ENCODE results near the gene GABRR2. TPM values are rescaled to one million over a fixed set of nuclear protein-coding genes. Genes with fewer than 3 reads are reported as not detected.

Gene GABRR2
- polyA plus RNA-seq, 1 donor from 2014 or later = 0.31 TPM

GRCh38 chr6:89287351-89288028 is 27.6 kb downstream of the GABRR2 start:
- Histone ChIP-seq H3K9me2 (ENCODE audit: insufficient read depth, low read length) (no peaks in the 10 kb centered on the region), H3F3A (ENCODE audit: insufficient read depth, low read length, poor library complexity, severe bottlenecking) (no peaks in the 10 kb centered on the region), H2AFZ (ENCODE audit: low read depth, low read length) (no peak overlapping the region), H3K9me3 (ENCODE audit: low read length) (no peaks in the 10 kb centered on the region), H4K20me1 (ENCODE audit: insufficient read depth) (no peaks in the 10 kb centered on the region), H3K36me3 (ENCODE audit: insufficient read depth, low read length) (no peaks in the 10 kb centered on the region), H3K4me2 (ENCODE audit: low read length) (no peak overlapping the region), H3K27me3 (ENCODE audit: insufficient read depth, low read depth, low read length) (no peaks in the 10 kb centered on the region), H3K9ac (ENCODE audit: low read length) (no peak overlapping the region), H3K4me3 (ENCODE audit: low read length) (no peak overlapping the region), H3K79me2 (replicated peaks; ENCODE audit: insufficient read depth, low read length) (no peaks in the 10 kb centered on the region), H3K27ac (ENCODE audit: low read length) (no peak overlapping the region)
- TF ChIP-seq CTCF (IDR thresholded peaks at IDR 0.05; ENCODE audit: poor library complexity, severe bottlenecking) (no peak), EP300 (conservative IDR thresholded peaks at IDR 0.05; ENCODE audit: poor library complexity, severe bottlenecking) (no peak), EZH2 (IDR thresholded peaks at IDR 0.05; ENCODE audit: borderline replicate concordance, insufficient read depth, low read length, poor library complexity, severe bottlenecking) (no peak), RAD21 (conservative IDR thresholded peaks at IDR 0.05) (no peak), MXI1 (conservative IDR thresholded peaks at IDR 0.05; ENCODE audit: poor library complexity, severe bottlenecking) (no peak), SMC3 (conservative IDR thresholded peaks at IDR 0.05; ENCODE audit: poor library complexity) (no peak), TAF1 (IDR thresholded peaks at IDR 0.05; ENCODE audit: low read depth) (no peak), POLR2AphosphoS5 (IDR thresholded peaks at IDR 0.05) (no peak)
- TF ChIP-seq, protein P1, sequence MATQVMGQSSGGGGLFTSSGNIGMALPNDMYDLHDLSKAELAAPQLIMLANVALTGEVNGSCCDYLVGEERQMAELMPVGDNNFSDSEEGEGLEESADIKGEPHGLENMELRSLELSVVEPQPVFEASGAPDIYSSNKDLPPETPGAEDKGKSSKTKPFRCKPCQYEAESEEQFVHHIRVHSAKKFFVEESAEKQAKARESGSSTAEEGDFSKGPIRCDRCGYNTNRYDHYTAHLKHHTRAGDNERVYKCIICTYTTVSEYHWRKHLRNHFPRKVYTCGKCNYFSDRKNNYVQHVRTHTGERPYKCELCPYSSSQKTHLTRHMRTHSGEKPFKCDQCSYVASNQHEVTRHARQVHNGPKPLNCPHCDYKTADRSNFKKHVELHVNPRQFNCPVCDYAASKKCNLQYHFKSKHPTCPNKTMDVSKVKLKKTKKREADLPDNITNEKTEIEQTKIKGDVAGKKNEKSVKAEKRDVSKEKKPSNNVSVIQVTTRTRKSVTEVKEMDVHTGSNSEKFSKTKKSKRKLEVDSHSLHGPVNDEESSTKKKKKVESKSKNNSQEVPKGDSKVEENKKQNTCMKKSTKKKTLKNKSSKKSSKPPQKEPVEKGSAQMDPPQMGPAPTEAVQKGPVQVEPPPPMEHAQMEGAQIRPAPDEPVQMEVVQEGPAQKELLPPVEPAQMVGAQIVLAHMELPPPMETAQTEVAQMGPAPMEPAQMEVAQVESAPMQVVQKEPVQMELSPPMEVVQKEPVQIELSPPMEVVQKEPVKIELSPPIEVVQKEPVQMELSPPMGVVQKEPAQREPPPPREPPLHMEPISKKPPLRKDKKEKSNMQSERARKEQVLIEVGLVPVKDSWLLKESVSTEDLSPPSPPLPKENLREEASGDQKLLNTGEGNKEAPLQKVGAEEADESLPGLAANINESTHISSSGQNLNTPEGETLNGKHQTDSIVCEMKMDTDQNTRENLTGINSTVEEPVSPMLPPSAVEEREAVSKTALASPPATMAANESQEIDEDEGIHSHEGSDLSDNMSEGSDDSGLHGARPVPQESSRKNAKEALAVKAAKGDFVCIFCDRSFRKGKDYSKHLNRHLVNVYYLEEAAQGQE (IDR thresholded peaks at IDR 0.05; ENCODE audit: borderline replicate concordance) = no peak

DNA sequence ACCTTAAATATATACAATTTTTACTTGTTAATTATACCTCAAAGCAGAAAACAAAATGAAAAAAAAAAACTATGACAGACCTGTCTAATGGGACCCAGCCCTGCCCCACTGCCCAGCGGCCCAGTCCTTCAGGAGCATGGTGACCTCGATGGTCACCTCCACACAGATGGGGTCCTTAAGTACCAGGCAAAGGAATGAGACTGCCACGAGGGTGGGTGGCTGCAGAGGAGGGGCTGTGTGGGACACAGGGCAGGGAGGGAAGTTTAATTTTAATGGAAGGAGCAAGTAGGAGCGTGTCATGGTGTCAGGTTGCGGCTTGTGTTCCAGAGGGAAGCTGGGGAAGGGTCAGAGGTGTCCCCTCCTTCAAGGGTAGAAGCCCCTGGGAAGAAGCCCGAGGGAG is 28.6 kb downstream of the GABRR2 start:
- Histone ChIP-seq H3F3A (ENCODE audit: insufficient read depth, low read length, poor library complexity, severe bottlenecking) (no peaks in the 10 kb centered on the region), H3K4me2 (ENCODE audit: low read length) (no peak overlapping the region), H3K36me3 (ENCODE audit: insufficient read depth, low read length) (no peaks in the 10 kb centered on the region), H3K79me2 (replicated peaks; ENCODE audit: insufficient read depth, low read length) (no peaks in the 10 kb centered on the region), H3K9me2 (ENCODE audit: insufficient read depth, low read length) (no peaks in the 10 kb centered on the region), H3K4me3 (ENCODE audit: low read length) (no peak overlapping the region), H3K27ac (ENCODE audit: low read length) (no peak overlapping the region), H3K9ac (ENCODE audit: low read length) (no peak overlapping the region), H3K27me3 (ENCODE audit: insufficient read depth, low read depth, low read length) (no peaks in the 10 kb centered on the region), H3K9me3 (ENCODE audit: low read length) (no peaks in the 10 kb centered on the region), H2AFZ (ENCODE audit: low read depth, low read length) (no peak overlapping the region), H4K20me1 (ENCODE audit: insufficient read depth) (no peaks in the 10 kb centered on the region)
- TF ChIP-seq SMC3 (conservative IDR thresholded peaks at IDR 0.05; ENCODE audit: poor library complexity) = no peak
- no peak for TF ChIP-seq EZH2 (IDR thresholded peaks at IDR 0.05; ENCODE audit: borderline replicate concordance, insufficient read depth, low read length, poor library complexity, severe bottlenecking)
